ENCODE results near the gene RIMBP3B. TPM values are rescaled to one million over a fixed set of nuclear protein-coding genes. Genes with fewer than 3 reads are reported as not detected.
"Not testable (repeated sequence)": the region's sequence is repeated elsewhere in the genome, so short reads cannot be mapped to it uniquely, and the experiment has no call there.

Gene RIMBP3B
- total and polyA plus RNA-seq, 10 of the 15 experiments (the other 5 are each of a cell fraction or from before 2014, with no cell fraction given): under 0.01 to 0.21 (median 0.04) TPM; not detected in 3

- DNase-seq (ENCODE audit: low read depth, low spot score); BruUV-seq (replicated peaks); H3K9me3 ChIP-seq (replicated peaks; ENCODE audit: control insufficient read depth, insufficient read depth, low read length); H3K27me3 ChIP-seq (replicated peaks in 1 of 2; ENCODE audit: control insufficient read depth in 2 of 2, insufficient read depth in 2 of 2, low read length in 1 of 2); H3K9ac ChIP-seq (ENCODE audit: control insufficient read depth, insufficient read depth, low read length); CTCF ChIA-PET; intact Hi-C loops (cut with micrococcal nuclease; ENCODE audit: unreplicated experiment); H3K4me1 ChIP-seq (ENCODE audit: control insufficient read depth, insufficient read depth, low read length); H3K36me3 ChIP-seq (ENCODE audit: control insufficient read depth in 2 of 2, insufficient read depth in 2 of 2, low read length in 1 of 2); POLR2A ChIA-PET; SMC1A ChIA-PET (ENCODE audit: uncharacterized antibody, unreplicated experiment); FAIRE-seq; H4K20me1 ChIP-seq (ENCODE audit: control insufficient read depth, insufficient read depth); in situ Hi-C loops (cut with MboI); H3K79me2 ChIP-seq (ENCODE audit: control insufficient read depth, insufficient read depth, low read length); H3K27ac ChIP-seq (ENCODE audit: control insufficient read depth, insufficient read depth); H3K4me3 ChIP-seq; RAD21 ChIA-PET (ENCODE audit: unreplicated experiment); H3K4me2 ChIP-seq (ENCODE audit: control insufficient read depth, insufficient read depth); H2AFZ ChIP-seq (ENCODE audit: control insufficient read depth, low read depth, low read length); ATAC-seq: not testable (repeated sequence)
- WGBS (ENCODE audit: insufficient coverage, insufficient replicate concordance, low lambda C conversion rate, missing lambda C conversion rate): no CpG with 5 or more reads among the region's 4 CpGs
These were observed 18.2 kb upstream of the RIMBP3B start for GRCh38 chr22:21365337-21365736.

DNA sequence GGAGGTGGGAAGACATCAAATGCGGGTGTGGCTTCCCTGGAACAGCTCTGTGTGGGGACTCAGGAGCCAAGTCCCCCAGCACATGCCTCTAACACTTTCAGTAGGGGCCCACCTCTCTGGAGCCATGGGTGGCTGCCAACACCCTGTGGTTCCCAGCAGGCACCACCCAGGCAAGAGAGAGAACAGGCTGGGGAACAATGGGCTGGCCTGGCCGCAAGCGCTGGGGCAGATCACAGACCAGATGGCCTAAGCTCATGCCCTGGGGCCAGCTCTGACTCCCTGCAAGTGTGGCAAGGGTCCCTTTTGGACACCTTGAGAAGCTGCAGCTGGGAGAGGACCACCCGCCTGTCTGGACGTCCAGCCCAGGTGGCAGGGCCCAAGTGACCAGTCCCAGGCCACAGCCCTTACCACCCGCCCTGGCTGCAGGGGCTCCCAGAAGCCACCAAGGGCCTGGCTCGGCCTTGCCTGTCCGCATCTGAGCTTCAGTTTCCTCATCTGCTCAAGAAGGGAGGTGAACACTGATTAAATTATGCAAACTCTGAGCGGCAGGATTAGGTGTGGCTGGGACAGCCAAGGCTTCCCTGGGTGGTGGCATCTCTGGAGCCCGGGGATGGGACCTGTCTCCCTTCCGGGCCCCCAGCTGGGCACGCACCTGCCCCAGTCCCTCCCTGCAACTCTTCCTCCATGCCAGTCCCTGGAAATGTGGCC, 14.8 kb upstream of the RIMBP3B start:
- H3K9ac ChIP-seq (ENCODE audit: control insufficient read depth, insufficient read depth, low read length); DNase-seq (ENCODE audit: low read depth, low spot score); intact Hi-C loops (cut with micrococcal nuclease; ENCODE audit: unreplicated experiment); POLR2A ChIA-PET; BruUV-seq (replicated peaks); RAD21 ChIA-PET (ENCODE audit: unreplicated experiment); H3K4me2 ChIP-seq (ENCODE audit: control insufficient read depth, insufficient read depth); H3K27me3 ChIP-seq (replicated peaks in 1 of 2; ENCODE audit: control insufficient read depth in 2 of 2, insufficient read depth in 2 of 2, low read length in 1 of 2); in situ Hi-C loops (cut with MboI); H3K9me3 ChIP-seq (replicated peaks; ENCODE audit: control insufficient read depth, insufficient read depth, low read length); H3K36me3 ChIP-seq (ENCODE audit: control insufficient read depth in 2 of 2, insufficient read depth in 2 of 2, low read length in 1 of 2); CTCF ChIA-PET; FAIRE-seq; SMC1A ChIA-PET (ENCODE audit: uncharacterized antibody, unreplicated experiment); H2AFZ ChIP-seq (ENCODE audit: control insufficient read depth, low read depth, low read length); H3K4me3 ChIP-seq; H3K79me2 ChIP-seq (ENCODE audit: control insufficient read depth, insufficient read depth, low read length); H3K4me1 ChIP-seq (ENCODE audit: control insufficient read depth, insufficient read depth, low read length); ATAC-seq; H4K20me1 ChIP-seq (ENCODE audit: control insufficient read depth, insufficient read depth); H3K27ac ChIP-seq (ENCODE audit: control insufficient read depth, insufficient read depth): not testable (repeated sequence)
- WGBS (ENCODE audit: insufficient coverage, insufficient replicate concordance, low lambda C conversion rate, missing lambda C conversion rate): 79% methylated on average over 3 of the region's 12 CpGs

DNA sequence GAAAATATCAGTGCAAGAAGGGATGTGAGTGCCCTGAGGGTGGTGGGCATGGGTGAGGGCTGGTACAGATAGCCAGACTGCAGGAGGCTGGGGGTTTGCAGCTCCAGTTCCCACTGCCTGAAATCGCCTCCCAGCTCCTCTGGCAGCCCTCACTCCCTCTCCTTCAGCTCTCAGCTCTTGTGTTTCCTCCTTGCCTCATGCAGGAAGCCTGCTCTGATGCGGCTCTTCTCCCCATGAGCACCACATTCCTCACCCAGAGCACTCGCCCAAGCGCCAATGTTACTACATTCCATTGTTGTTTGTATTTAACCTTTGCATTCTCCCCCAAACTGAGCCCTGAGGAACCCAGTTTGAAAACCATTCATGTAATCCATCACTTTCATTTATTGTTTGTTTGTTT, 7.7 kb upstream of the RIMBP3B start:
- H2AFZ ChIP-seq (ENCODE audit: control insufficient read depth, low read depth, low read length); ATAC-seq; DNase-seq (ENCODE audit: low read depth, low spot score); H3K9me3 ChIP-seq (replicated peaks; ENCODE audit: control insufficient read depth, insufficient read depth, low read length); H3K4me3 ChIP-seq; H3K79me2 ChIP-seq (ENCODE audit: control insufficient read depth, insufficient read depth, low read length); BruUV-seq (replicated peaks); H3K36me3 ChIP-seq (ENCODE audit: control insufficient read depth in 2 of 2, insufficient read depth in 2 of 2, low read length in 1 of 2); POLR2A ChIA-PET; CTCF ChIA-PET; H3K4me2 ChIP-seq (ENCODE audit: control insufficient read depth, insufficient read depth); SMC1A ChIA-PET (ENCODE audit: uncharacterized antibody, unreplicated experiment); H3K27me3 ChIP-seq (replicated peaks in 1 of 2; ENCODE audit: control insufficient read depth in 2 of 2, insufficient read depth in 2 of 2, low read length in 1 of 2); H3K9ac ChIP-seq (ENCODE audit: control insufficient read depth, insufficient read depth, low read length); H3K4me1 ChIP-seq (ENCODE audit: control insufficient read depth, insufficient read depth, low read length); H3K27ac ChIP-seq (ENCODE audit: control insufficient read depth, insufficient read depth); RAD21 ChIA-PET (ENCODE audit: unreplicated experiment); intact Hi-C loops (cut with micrococcal nuclease; ENCODE audit: unreplicated experiment); FAIRE-seq; in situ Hi-C loops (cut with MboI); H4K20me1 ChIP-seq (ENCODE audit: control insufficient read depth, insufficient read depth): not testable (repeated sequence)
- WGBS (ENCODE audit: insufficient coverage, insufficient replicate concordance, low lambda C conversion rate, missing lambda C conversion rate): no CpG with 5 or more reads among the region's 4 CpGs

GRCh38 chr22:21384468-21385357, 1.2 kb downstream of the RIMBP3B start:
- POLR2A ChIA-PET; H3K4me2 ChIP-seq (ENCODE audit: control insufficient read depth, insufficient read depth); H2AFZ ChIP-seq (ENCODE audit: control insufficient read depth, low read depth, low read length); H3K9me3 ChIP-seq (replicated peaks; ENCODE audit: control insufficient read depth, insufficient read depth, low read length); H3K4me1 ChIP-seq (ENCODE audit: control insufficient read depth, insufficient read depth, low read length); in situ Hi-C loops (cut with MboI); H3K79me2 ChIP-seq (ENCODE audit: control insufficient read depth, insufficient read depth, low read length); RAD21 ChIA-PET (ENCODE audit: unreplicated experiment); H3K9ac ChIP-seq (ENCODE audit: control insufficient read depth, insufficient read depth, low read length); H3K4me3 ChIP-seq; BruUV-seq (replicated peaks); H3K27ac ChIP-seq (ENCODE audit: control insufficient read depth, insufficient read depth); FAIRE-seq; intact Hi-C loops (cut with micrococcal nuclease; ENCODE audit: unreplicated experiment); SMC1A ChIA-PET (ENCODE audit: uncharacterized antibody, unreplicated experiment); H3K27me3 ChIP-seq (replicated peaks in 1 of 2; ENCODE audit: control insufficient read depth in 2 of 2, insufficient read depth in 2 of 2, low read length in 1 of 2); H3K36me3 ChIP-seq (ENCODE audit: control insufficient read depth in 2 of 2, insufficient read depth in 2 of 2, low read length in 1 of 2); CTCF ChIA-PET; DNase-seq (ENCODE audit: low read depth, low spot score); H4K20me1 ChIP-seq (ENCODE audit: control insufficient read depth, insufficient read depth): not testable (repeated sequence)
- ATAC-seq: peak; percentile 80
- no CpG with 5 or more reads among the region's 79 CpGs for WGBS (ENCODE audit: insufficient coverage, insufficient replicate concordance, low lambda C conversion rate, missing lambda C conversion rate)
